RWPE2 (cell line): ENCODE measurements around the gene HPS4.

Source experiments
- ATAC-seq: fragments of 200-7000 bp; cut with Tn5 transposase; 3 replicates; pipeline ENCODE4 v1.9.1; 2021; ENCODE audit warnings: low read depth
- DNase-seq: peaks from one replicate; pipeline ENCODE4 v3.0.0-alpha.2; 2020; ENCODE audit warnings: low spot score
- H3K27ac ChIP-seq: fragments of 450-650 bp; 2 replicates; pipeline ENCODE4 v1.5.1; 2017; ENCODE audit warnings: mild to moderate bottlenecking; ENCODE audit not compliant: poor library complexity, severe bottlenecking
- H3K27me3 ChIP-seq: fragments of 250-450 bp; sonication (Bioruptor Pico); 2 replicates; pipeline ENCODE4 v1.5.1; 2021; ENCODE audit warnings: mild to moderate bottlenecking, moderate library complexity; ENCODE audit not compliant: insufficient read depth, poor library complexity, severe bottlenecking
- H3K36me3 ChIP-seq: fragments of 250-450 bp; sonication (Bioruptor Pico); 2 replicates; pipeline ENCODE4 v1.5.1; 2020; ENCODE audit warnings: low read depth, mild to moderate bottlenecking, moderate library complexity
- H3K4me1 ChIP-seq: fragments of 250-450 bp; sonication (Bioruptor Pico); 2 replicates; pipeline ENCODE4 v1.5.1; 2021; ENCODE audit warnings: mild to moderate bottlenecking, moderate library complexity; ENCODE audit not compliant: insufficient read depth, poor library complexity, severe bottlenecking
- H3K4me3 ChIP-seq: fragments of 250-450 bp; sonication (Bioruptor Pico); 2 replicates; pipeline ENCODE4 v1.5.1; 2021; ENCODE audit warnings: mild to moderate bottlenecking, moderate library complexity; ENCODE audit not compliant: severe bottlenecking
- H3K9me3 ChIP-seq: fragments of 250-450 bp; sonication (Bioruptor Pico); 2 replicates; pipeline ENCODE4 v1.5.1; 2021; ENCODE audit warnings: mild to moderate bottlenecking, moderate library complexity; ENCODE audit not compliant: severe bottlenecking
- CTCF ChIP-seq: fragments of 450-650 bp; IDR thresholded peaks from one replicate; pipeline ENCODE4 v1.5.1; 2017; ENCODE audit warnings: mild to moderate bottlenecking, moderate library complexity; ENCODE audit not compliant: poor library complexity, severe bottlenecking

Gene HPS4

DNA sequence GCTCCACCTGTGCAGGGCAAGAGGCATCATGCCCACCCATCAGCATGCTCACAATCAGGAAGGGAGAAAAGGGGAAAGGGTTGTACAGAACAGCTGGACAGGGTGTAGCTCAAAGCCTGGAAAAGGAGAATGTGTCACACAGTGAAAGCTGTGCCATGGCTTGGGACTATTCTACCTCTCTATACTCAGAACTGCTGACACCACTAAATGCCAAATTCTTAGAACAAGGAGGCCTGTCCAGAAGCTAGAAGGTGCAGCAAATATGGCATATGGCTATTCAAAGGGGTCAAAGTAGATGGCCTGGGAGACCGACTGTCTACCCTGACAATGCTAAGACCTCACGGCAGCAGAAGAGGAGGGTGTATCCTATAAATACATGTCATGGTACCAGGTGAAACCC is 12.8 kb downstream of the HPS4 start:
- peaks cover 92% of the 10 kb centered on the region for H3K36me3 ChIP-seq
- no peak for DNase-seq
- H3K27ac ChIP-seq = peak overlapping the region; percentile 98

GRCh38 chr22:26466196-26466595 is 17.4 kb downstream of the HPS4 start:
- no peak overlapping the region for H3K27ac ChIP-seq
- H3K36me3 ChIP-seq = peaks cover 96% of the 10 kb centered on the region

More for the DNA sequence above, 12.8 kb downstream of the HPS4 start:
- no peaks in the 10 kb centered on the region for H3K9me3 ChIP-seq
- no peak for TF ChIP-seq CTCF
- no peaks in the 10 kb centered on the region for H3K27me3 ChIP-seq
- H3K4me1 ChIP-seq = peaks cover 29% of the 10 kb centered on the region
- no peak for ATAC-seq
- no peak overlapping the region for H3K4me3 ChIP-seq

GRCh38 chr22:26464312-26464711 is 19.3 kb downstream of the HPS4 start:
- peaks cover 93% of the 10 kb centered on the region for H3K36me3 ChIP-seq
- TF ChIP-seq CTCF = no peak
- DNase-seq = no peak

More at GRCh38 chr22:26466196-26466595, 17.4 kb downstream of the HPS4 start:
- no peak for DNase-seq
- Histone ChIP-seq H3K9me3 (no peaks in the 10 kb centered on the region), H3K4me1 (peaks cover 5% of the 10 kb centered on the region), H3K27me3 (no peaks in the 10 kb centered on the region), H3K4me3 (no peak overlapping the region)
- no peak for ATAC-seq
- TF ChIP-seq CTCF = no peak

GRCh38 chr22:26463688-26464087 is 19.9 kb downstream of the HPS4 start:
- H3K27me3 ChIP-seq = no peaks in the 10 kb centered on the region
- DNase-seq (no peak), ATAC-seq (no peak)
- peak overlapping the region; percentile 33 for H3K27ac ChIP-seq
- H3K4me1 ChIP-seq = peaks cover 13% of the 10 kb centered on the region
- peaks cover 92% of the 10 kb centered on the region for H3K36me3 ChIP-seq
- no peak for TF ChIP-seq CTCF
- H3K4me3 ChIP-seq = no peak overlapping the region
- no peaks in the 10 kb centered on the region for H3K9me3 ChIP-seq

More at GRCh38 chr22:26464312-26464711, 19.3 kb downstream of the HPS4 start:
- H3K4me1 ChIP-seq = peaks cover 13% of the 10 kb centered on the region
- ATAC-seq = peak; percentile 23; the same call in 2 of the 3 replicates
- H3K27me3 ChIP-seq = no peaks in the 10 kb centered on the region
- H3K27ac ChIP-seq = peak overlapping the region; percentile 33
- H3K9me3 ChIP-seq = no peaks in the 10 kb centered on the region
- H3K4me3 ChIP-seq = no peak overlapping the region

DNA sequence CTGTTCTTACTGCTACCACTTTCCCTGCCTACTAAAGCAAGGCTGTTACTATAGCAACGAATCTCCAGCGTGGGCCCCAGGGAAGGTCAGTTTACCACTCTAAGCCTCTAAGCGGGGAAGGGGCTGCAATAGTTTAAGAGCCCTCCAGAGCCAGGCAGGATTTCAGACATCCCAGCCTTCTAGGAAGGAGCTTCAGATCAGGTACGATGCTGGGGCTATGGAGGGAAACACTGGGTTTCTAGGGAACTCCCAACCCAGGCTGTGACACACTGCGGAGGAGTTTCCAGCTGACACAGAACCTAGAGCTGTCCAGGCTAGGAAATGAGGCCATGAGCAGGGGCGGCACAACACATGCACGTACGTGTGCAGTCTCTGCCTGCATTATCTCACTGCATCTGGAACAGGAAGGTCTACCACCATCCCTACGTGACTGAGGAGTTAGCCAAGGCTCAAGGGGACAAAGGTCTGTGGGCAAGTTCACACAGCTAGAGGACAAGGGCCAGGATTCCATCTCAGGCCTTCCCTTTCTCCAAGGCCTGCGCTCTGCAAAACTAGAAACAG is 20.4 kb downstream of the HPS4 start:
- H3K36me3 ChIP-seq = peaks cover 87% of the 10 kb centered on the region
- H3K4me3 ChIP-seq = no peak overlapping the region
- H3K27ac ChIP-seq = peak overlapping the region; percentile 58
- TF ChIP-seq CTCF = no peak
- peaks cover 13% of the 10 kb centered on the region for H3K4me1 ChIP-seq
- DNase-seq = no peak
- no peak for ATAC-seq
- no peaks in the 10 kb centered on the region for H3K27me3 ChIP-seq
- H3K9me3 ChIP-seq = no peaks in the 10 kb centered on the region
